BLaER1 (cell line): ENCODE measurements around the gene C9orf152.

Experiments used
- H3K27ac ChIP-seq: shearing (Covaris generic); formaldehyde crosslinking; 2 replicates; pipeline ENCODE4 v1.8.1; 2022
- H3K27me3 ChIP-seq: shearing (Covaris generic); formaldehyde crosslinking; 2 replicates; pipeline ENCODE4 v1.8.1; 2022
- H3K36me3 ChIP-seq: shearing (Covaris generic); formaldehyde crosslinking; 2 replicates; pipeline ENCODE4 v1.8.1; 2022
- H3K4me1 ChIP-seq: shearing (Covaris generic); formaldehyde crosslinking; 2 replicates; pipeline ENCODE4 v1.8.1; 2022
- H3K4me2 ChIP-seq: shearing (Covaris generic); formaldehyde crosslinking; 2 replicates; pipeline ENCODE4 v1.8.1; 2022
- H3K4me3 ChIP-seq: shearing (Covaris generic); formaldehyde crosslinking; 2 replicates; pipeline ENCODE4 v1.8.1; 2022
- H3K9ac ChIP-seq: shearing (Covaris generic); formaldehyde crosslinking; 2 replicates; pipeline ENCODE4 v1.8.1; 2022
- H3K9me3 ChIP-seq: shearing (Covaris generic); formaldehyde crosslinking; 2 replicates; pipeline ENCODE4 v1.8.1; 2022
- H4K20me1 ChIP-seq: shearing (Covaris generic); formaldehyde crosslinking; 2 replicates; pipeline ENCODE4 v1.8.1; 2022
- Cebpa-rat ChIP-seq: shearing (Covaris generic); IDR thresholded peaks from 2 replicates; pipeline ENCODE4 v1.8.1; 2022

Gene C9orf152

GRCh38 chr9:110251212-110251611 lies 43.3 kb upstream of the C9orf152 start:
- Histone ChIP-seq H3K4me2 (no peak overlapping the region), H3K9me3 (no peaks in the 10 kb centered on the region), H4K20me1 (peaks cover 95% of the 10 kb centered on the region), H3K27me3 (no peaks in the 10 kb centered on the region), H3K4me3 (no peak overlapping the region), H3K9ac (no peak overlapping the region), H3K36me3 (peaks cover 55% of the 10 kb centered on the region), H3K27ac (no peak overlapping the region), H3K4me1 (peaks cover 20% of the 10 kb centered on the region)
- TF ChIP-seq Cebpa-rat, result no peak

GRCh38 chr9:110249603-110250002 lies 41.6 kb upstream of the C9orf152 start:
- H3K4me3 ChIP-seq, result no peak overlapping the region
- H3K36me3 ChIP-seq, result peaks cover 69% of the 10 kb centered on the region
- TF ChIP-seq Cebpa-rat, result no peak
- peaks cover 15% of the 10 kb centered on the region for H3K4me1 ChIP-seq
- H3K9me3 ChIP-seq, result no peaks in the 10 kb centered on the region
- peaks cover 100% of the 10 kb centered on the region for H4K20me1 ChIP-seq
- H3K4me2 ChIP-seq, result no peak overlapping the region
- no peak overlapping the region for H3K9ac ChIP-seq
- no peak overlapping the region for H3K27ac ChIP-seq
- no peaks in the 10 kb centered on the region for H3K27me3 ChIP-seq

- peaks cover 89% of the 10 kb centered on the region for H4K20me1 ChIP-seq
- TF ChIP-seq Cebpa-rat, result no peak
- no peak overlapping the region for H3K27ac ChIP-seq
- no peak overlapping the region for H3K4me2 ChIP-seq
- no peak overlapping the region for H3K4me3 ChIP-seq
- no peaks in the 10 kb centered on the region for H3K27me3 ChIP-seq
- peaks cover 76% of the 10 kb centered on the region for H3K36me3 ChIP-seq
- no peaks in the 10 kb centered on the region for H3K9me3 ChIP-seq
- no peak overlapping the region for H3K9ac ChIP-seq
- peaks cover 3% of the 10 kb centered on the region; the same call in 1 of the 2 replicates for H3K4me1 ChIP-seq
Observed at GRCh38 chr9:110248361-110248760, 40.4 kb upstream of the C9orf152 start.

GRCh38 chr9:110246214-110246613 lies 38.3 kb upstream of the C9orf152 start:
- Histone ChIP-seq H4K20me1 (peaks cover 72% of the 10 kb centered on the region), H3K36me3 (peaks cover 88% of the 10 kb centered on the region), H3K27me3 (no peaks in the 10 kb centered on the region), H3K27ac (no peak overlapping the region), H3K4me3 (no peak overlapping the region), H3K9ac (no peak overlapping the region), H3K4me2 (no peak overlapping the region), H3K4me1 (no peaks in the 10 kb centered on the region), H3K9me3 (no peaks in the 10 kb centered on the region)
- no peak for TF ChIP-seq Cebpa-rat

GRCh38 chr9:110244616-110245015 lies 36.7 kb upstream of the C9orf152 start:
- H3K4me3 ChIP-seq, result no peak overlapping the region
- no peaks in the 10 kb centered on the region for H3K27me3 ChIP-seq
- peaks cover 72% of the 10 kb centered on the region for H3K36me3 ChIP-seq
- no peak overlapping the region for H3K4me2 ChIP-seq
- H3K9ac ChIP-seq, result no peak overlapping the region
- no peak for TF ChIP-seq Cebpa-rat
- peaks cover 56% of the 10 kb centered on the region for H4K20me1 ChIP-seq
- H3K9me3 ChIP-seq, result no peaks in the 10 kb centered on the region
- H3K4me1 ChIP-seq, result no peaks in the 10 kb centered on the region
- no peak overlapping the region for H3K27ac ChIP-seq

GRCh38 chr9:110241858-110242321 lies 33.9 kb upstream of the C9orf152 start:
- H3K4me1 ChIP-seq, result no peaks in the 10 kb centered on the region
- no peaks in the 10 kb centered on the region for H3K9me3 ChIP-seq
- H4K20me1 ChIP-seq, result peaks cover 29% of the 10 kb centered on the region
- no peak overlapping the region for H3K9ac ChIP-seq
- H3K27ac ChIP-seq, result no peak overlapping the region
- H3K27me3 ChIP-seq, result no peaks in the 10 kb centered on the region
- H3K4me2 ChIP-seq, result no peak overlapping the region
- H3K36me3 ChIP-seq, result peaks cover 45% of the 10 kb centered on the region
- H3K4me3 ChIP-seq, result no peak overlapping the region
- no peak for TF ChIP-seq Cebpa-rat

GRCh38 chr9:110241260-110241857 lies 33.4 kb upstream of the C9orf152 start:
- TF ChIP-seq Cebpa-rat, result no peak
- Histone ChIP-seq H3K4me2 (no peak overlapping the region), H3K27ac (no peak overlapping the region), H3K9me3 (no peaks in the 10 kb centered on the region), H3K9ac (no peak overlapping the region), H4K20me1 (peaks cover 24% of the 10 kb centered on the region), H3K4me1 (no peaks in the 10 kb centered on the region), H3K4me3 (no peak overlapping the region), H3K27me3 (no peaks in the 10 kb centered on the region), H3K36me3 (peaks cover 40% of the 10 kb centered on the region)

GRCh38 chr9:110240198-110240597 lies 32.2 kb upstream of the C9orf152 start:
- H3K4me1 ChIP-seq, result no peaks in the 10 kb centered on the region
- H3K9ac ChIP-seq, result no peak overlapping the region
- peaks cover 8% of the 10 kb centered on the region for H3K9me3 ChIP-seq
- TF ChIP-seq Cebpa-rat, result no peak
- peaks cover 30% of the 10 kb centered on the region for H3K36me3 ChIP-seq
- peaks cover 12% of the 10 kb centered on the region; the same call in 1 of the 2 replicates for H4K20me1 ChIP-seq
- H3K27ac ChIP-seq, result no peak overlapping the region
- H3K4me3 ChIP-seq, result no peak overlapping the region
- no peak overlapping the region for H3K4me2 ChIP-seq
- no peaks in the 10 kb centered on the region for H3K27me3 ChIP-seq

- Histone ChIP-seq H3K27me3 (no peaks in the 10 kb centered on the region), H3K9ac (no peak overlapping the region), H4K20me1 (no peaks in the 10 kb centered on the region), H3K27ac (no peak overlapping the region), H3K36me3 (no peaks in the 10 kb centered on the region), H3K4me2 (no peak overlapping the region), H3K4me3 (no peak overlapping the region), H3K4me1 (no peaks in the 10 kb centered on the region), H3K9me3 (no peaks in the 10 kb centered on the region)
- TF ChIP-seq Cebpa-rat, result no peak
Observed at GRCh38 chr9:110228321-110228720, 20.4 kb upstream of the C9orf152 start.

GRCh38 chr9:110224583-110224982 lies 16.6 kb upstream of the C9orf152 start:
- no peak for TF ChIP-seq Cebpa-rat
- Histone ChIP-seq H4K20me1 (no peaks in the 10 kb centered on the region), H3K36me3 (no peaks in the 10 kb centered on the region)

GRCh38 chr9:110220809-110221208 lies 12.8 kb upstream of the C9orf152 start:
- Histone ChIP-seq H3K4me1 (no peaks in the 10 kb centered on the region), H3K27ac (no peak overlapping the region), H3K4me3 (no peak overlapping the region), H3K9ac (no peak overlapping the region), H3K27me3 (no peaks in the 10 kb centered on the region), H3K9me3 (no peaks in the 10 kb centered on the region), H4K20me1 (no peaks in the 10 kb centered on the region), H3K36me3 (no peaks in the 10 kb centered on the region), H3K4me2 (no peak overlapping the region)
- no peak for TF ChIP-seq Cebpa-rat

More at GRCh38 chr9:110224583-110224982, 16.6 kb upstream of the C9orf152 start:
- no peak overlapping the region for H3K4me3 ChIP-seq
- no peaks in the 10 kb centered on the region for H3K4me1 ChIP-seq
- no peak overlapping the region for H3K9ac ChIP-seq
- H3K4me2 ChIP-seq, result no peak overlapping the region
- H3K27ac ChIP-seq, result no peak overlapping the region
- H3K9me3 ChIP-seq, result no peaks in the 10 kb centered on the region
- no peaks in the 10 kb centered on the region for H3K27me3 ChIP-seq
